ENCODE measurements around the gene ARL17B. TPM values are rescaled to one million over a fixed set of nuclear protein-coding genes. Genes with fewer than 3 reads are reported as not detected.
"Not testable (repeated sequence)": the region's sequence is repeated elsewhere in the genome, so short reads cannot be mapped to it uniquely, and the experiment has no call there.

ARL17B gene
- total RNA-seq, 1 donor from 2014 or later: 17.8 TPM

DNA sequence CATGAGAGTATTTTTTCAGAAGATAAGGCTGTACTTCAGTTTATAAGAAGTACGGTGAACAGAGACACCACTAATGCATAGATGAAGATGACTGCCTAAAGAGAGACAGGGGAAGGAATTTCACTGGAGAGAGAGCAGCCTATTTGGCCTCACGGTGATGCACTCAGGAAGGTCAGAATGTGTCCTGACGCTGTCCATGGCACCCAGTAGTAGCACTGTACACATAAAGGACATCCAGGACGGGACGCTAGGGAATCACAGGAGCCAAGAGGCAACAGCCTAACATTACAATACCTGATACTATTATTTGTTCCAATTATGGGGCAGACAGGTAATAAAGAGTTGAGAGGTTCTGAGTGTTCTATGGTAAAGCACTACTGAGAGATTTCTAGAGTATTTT, 91.5 kb downstream of the ARL17B start:
- Histone ChIP-seq H3K4me3 (no peak overlapping the region), H3K36me3 (no peaks in the 10 kb centered on the region), H3K27me3 (ENCODE audit: low read depth) (no peaks in the 10 kb centered on the region), H3K4me1 (peaks cover 19% of the 10 kb centered on the region), H3K27ac (replicated peaks) (no peak overlapping the region), H3K9me3 (replicated peaks) (no peaks in the 10 kb centered on the region)
- TF ChIP-seq, protein P1, sequence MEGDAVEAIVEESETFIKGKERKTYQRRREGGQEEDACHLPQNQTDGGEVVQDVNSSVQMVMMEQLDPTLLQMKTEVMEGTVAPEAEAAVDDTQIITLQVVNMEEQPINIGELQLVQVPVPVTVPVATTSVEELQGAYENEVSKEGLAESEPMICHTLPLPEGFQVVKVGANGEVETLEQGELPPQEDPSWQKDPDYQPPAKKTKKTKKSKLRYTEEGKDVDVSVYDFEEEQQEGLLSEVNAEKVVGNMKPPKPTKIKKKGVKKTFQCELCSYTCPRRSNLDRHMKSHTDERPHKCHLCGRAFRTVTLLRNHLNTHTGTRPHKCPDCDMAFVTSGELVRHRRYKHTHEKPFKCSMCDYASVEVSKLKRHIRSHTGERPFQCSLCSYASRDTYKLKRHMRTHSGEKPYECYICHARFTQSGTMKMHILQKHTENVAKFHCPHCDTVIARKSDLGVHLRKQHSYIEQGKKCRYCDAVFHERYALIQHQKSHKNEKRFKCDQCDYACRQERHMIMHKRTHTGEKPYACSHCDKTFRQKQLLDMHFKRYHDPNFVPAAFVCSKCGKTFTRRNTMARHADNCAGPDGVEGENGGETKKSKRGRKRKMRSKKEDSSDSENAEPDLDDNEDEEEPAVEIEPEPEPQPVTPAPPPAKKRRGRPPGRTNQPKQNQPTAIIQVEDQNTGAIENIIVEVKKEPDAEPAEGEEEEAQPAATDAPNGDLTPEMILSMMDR (IDR thresholded peaks at IDR 0.05; ENCODE audit: borderline replicate concordance): no peak
- DNase-seq: no peak
- intact Hi-C loops (cut with micrococcal nuclease): no loop called here

DNA sequence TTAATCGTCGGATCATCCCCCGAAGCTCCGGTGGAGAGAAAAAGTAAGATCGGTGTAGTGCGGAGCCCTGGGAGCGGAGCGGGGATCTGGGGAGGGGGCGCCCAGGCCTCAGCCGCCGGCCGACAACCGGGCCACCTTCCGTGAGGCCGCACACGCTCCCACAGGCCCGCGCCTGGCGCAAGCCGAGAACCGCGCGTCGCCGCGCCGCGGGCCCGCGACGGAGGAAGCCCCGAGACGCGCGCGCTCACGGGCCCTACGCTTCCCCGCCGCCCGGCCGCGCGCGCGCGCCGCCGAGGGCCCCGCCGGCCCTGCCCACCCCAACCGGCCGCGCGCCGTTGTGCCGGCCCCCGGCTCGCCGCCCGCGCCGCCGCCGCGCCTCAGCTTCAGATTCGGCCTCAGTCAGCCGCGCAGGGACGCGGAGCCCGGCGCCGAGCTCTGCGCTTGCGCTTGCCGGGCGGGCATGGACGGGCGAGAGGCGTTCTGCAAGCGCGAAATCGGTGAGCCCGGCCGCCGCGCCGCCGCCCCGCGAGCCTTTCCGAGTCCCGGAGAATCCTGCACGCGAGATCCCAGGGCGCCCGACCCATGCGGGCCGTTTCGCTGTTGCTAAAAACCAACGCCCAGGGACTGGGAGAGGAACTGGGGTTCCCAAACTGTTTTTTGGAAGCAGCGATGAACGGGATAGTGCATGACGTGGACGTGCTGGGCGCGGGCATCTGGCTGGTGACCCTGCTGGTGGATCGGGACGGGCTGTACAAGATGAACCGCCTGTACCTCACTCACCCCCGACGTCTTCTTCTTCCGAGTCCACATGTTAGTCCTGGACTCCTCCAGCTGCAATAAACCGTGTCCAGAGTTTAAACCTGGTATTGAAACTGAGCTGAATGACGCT, 94.7 kb downstream of the ARL17B start:
- Histone ChIP-seq H3K4me1 (peaks cover 19% of the 10 kb centered on the region), H3K36me3 (no peaks in the 10 kb centered on the region), H3K27ac (replicated peaks) (peak overlapping the region; percentile 96), H3K4me3 (peak overlapping the region; percentile 85), H3K27me3 (ENCODE audit: low read depth) (no peaks in the 10 kb centered on the region), H3K9me3 (replicated peaks) (no peaks in the 10 kb centered on the region)
- TF ChIP-seq, protein P1 (IDR thresholded peaks at IDR 0.05; ENCODE audit: borderline replicate concordance): no peak
- intact Hi-C loops (cut with micrococcal nuclease): no loop called here
- DNase-seq: peak; percentile 89

DNA sequence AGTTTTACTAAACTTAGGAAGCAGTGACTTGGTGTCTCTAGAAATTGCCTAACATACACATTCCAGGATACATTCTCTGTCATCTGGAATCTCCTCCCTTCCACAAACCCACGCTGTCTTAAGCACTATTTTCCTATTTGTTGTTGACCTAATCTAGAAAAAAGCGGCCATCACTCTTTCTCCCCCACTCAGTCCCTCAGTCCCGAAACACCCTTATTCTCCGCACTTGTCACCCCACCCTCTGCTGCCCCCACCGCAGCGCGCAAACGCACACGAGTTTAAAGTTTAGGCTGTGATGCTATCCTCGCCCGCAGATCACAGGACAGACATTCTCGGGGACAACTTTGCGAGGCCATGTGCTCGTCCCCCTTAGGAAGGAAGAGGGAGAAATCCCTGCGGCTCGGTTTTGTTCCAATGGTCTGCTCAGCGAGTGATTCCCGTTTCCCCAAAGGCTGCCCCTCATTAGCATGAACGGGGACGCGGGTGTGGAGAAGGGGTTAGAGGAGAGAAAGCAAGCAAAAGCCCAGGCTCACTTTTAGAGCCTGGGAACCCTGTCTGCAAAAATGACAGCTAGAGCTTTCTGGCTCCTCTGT, 95.4 kb downstream of the ARL17B start:
- peak overlapping the region; percentile 96 for H3K27ac ChIP-seq (replicated peaks)
- peak overlapping the region; percentile 85 for H3K4me3 ChIP-seq
- H3K27me3 ChIP-seq (ENCODE audit: low read depth); H3K9me3 ChIP-seq (replicated peaks); H3K36me3 ChIP-seq; DNase-seq; intact Hi-C loops (cut with micrococcal nuclease): not testable (repeated sequence)
- peaks cover 19% of the 10 kb centered on the region for H3K4me1 ChIP-seq

DNA sequence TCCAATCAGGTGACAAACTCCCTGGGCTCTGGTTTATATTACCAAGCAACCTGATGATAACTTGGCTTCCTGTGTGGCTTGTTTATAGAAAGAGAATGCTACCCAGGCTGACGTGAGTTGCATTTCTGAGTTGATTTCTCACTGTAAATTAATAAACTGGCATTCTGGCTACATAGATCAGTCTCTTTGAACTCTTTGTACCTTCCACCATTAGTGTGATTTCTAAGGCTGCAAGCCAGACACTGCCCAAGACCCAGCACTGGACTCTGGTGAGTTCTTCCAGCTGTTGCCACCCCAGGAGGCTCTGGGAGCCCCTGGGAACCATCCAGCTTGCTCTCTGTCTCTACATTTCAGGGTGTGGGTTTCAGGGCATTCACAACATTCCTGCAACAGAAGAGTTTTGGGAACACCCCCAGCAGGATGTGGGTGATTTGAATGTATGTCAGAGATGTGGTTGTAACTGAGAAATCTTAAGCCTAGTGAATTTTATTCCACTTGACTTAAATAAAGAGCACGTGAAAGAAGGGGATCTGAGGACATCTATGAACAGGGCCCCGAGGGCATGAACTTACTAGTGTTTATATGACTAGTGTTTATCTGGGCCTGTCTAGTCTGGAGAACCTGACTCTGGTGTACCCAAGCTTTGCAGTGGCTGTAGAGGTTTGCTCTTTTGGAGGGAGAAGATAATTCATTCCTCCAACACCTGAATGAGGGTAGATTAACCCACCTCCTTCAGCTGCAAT, 96.9 kb downstream of the ARL17B start:
- H3K4me1 ChIP-seq: peaks cover 19% of the 10 kb centered on the region
- no peaks in the 10 kb centered on the region for H3K9me3 ChIP-seq (replicated peaks)
- no peaks in the 10 kb centered on the region for H3K27me3 ChIP-seq (ENCODE audit: low read depth)
- no peak overlapping the region for H3K4me3 ChIP-seq
- no peaks in the 10 kb centered on the region for H3K36me3 ChIP-seq
- intact Hi-C loops (cut with micrococcal nuclease): no loop called here
- TF ChIP-seq, protein P1 (IDR thresholded peaks at IDR 0.05; ENCODE audit: borderline replicate concordance): no peak
- DNase-seq: no peak
- H3K27ac ChIP-seq (replicated peaks): no peak overlapping the region

DNA sequence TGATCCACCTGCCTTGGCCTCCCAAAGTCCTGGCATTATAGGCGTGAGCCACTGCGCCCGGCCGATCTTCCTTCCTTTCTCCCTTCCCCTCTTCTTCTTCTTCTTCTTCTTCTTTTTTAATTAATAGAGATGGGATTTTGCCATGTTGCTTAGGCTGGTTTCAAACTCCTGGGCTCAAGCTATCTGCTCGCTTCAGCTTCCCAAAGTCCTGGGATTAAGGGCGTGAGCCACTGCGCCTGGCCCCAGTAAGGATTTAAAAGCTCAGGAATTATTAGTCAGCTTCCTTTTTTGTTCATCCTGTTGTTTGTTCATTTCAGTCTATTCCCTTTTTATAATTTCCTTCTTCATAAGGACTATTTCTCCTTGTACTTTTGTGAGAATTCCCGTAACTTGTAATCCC, 99.3 kb downstream of the ARL17B start:
- Histone ChIP-seq H3K4me1 (peaks cover 12% of the 10 kb centered on the region), H3K9me3 (replicated peaks) (no peaks in the 10 kb centered on the region), H3K27me3 (ENCODE audit: low read depth) (no peaks in the 10 kb centered on the region), H3K4me3 (no peak overlapping the region), H3K36me3 (no peaks in the 10 kb centered on the region), H3K27ac (replicated peaks) (no peak overlapping the region)
- DNase-seq: no peak
- intact Hi-C loops (cut with micrococcal nuclease): no loop called here
- TF ChIP-seq, protein P1 (IDR thresholded peaks at IDR 0.05; ENCODE audit: borderline replicate concordance): no peak
